Upper lobe of right lung (tissue), 1 donor: ENCODE data around the gene ZNF385D. TPM values are rescaled to one million over a fixed set of nuclear protein-coding genes. Genes with fewer than 3 reads are reported as not detected.

Experiments
- ATAC-seq: fragments of 200-7000 bp; cut with Tn5 transposase; one replicate; pipeline ENCODE4 v1.9.1; 2020; ENCODE audit warnings: mild to moderate bottlenecking, moderate library complexity
- DNase-seq: peaks from one replicate; pipeline ENCODE4 v3.0.0-alpha.2; 2020
- H3K27ac ChIP-seq: fragments of 200-600 bp; one replicate; pipeline ENCODE4 v1.8.0; 2022
- H3K27me3 ChIP-seq: fragments of 200-600 bp; one replicate; pipeline ENCODE4 v1.8.0; 2022; ENCODE audit warnings: mild to moderate bottlenecking
- H3K36me3 ChIP-seq: fragments of 200-600 bp; one replicate; pipeline ENCODE4 v1.8.0; 2022
- H3K4me1 ChIP-seq: fragments of 200-600 bp; one replicate; pipeline ENCODE4 v1.8.0; 2022
- H3K4me3 ChIP-seq: fragments of 200-600 bp; one replicate; pipeline ENCODE4 v1.8.0; 2022; ENCODE audit warnings: mild to moderate bottlenecking
- H3K9me3 ChIP-seq: fragments of 200-600 bp; one replicate; pipeline ENCODE4 v1.8.0; 2022
- CTCF ChIP-seq: fragments of 200-600 bp; IDR thresholded peaks from one replicate; pipeline ENCODE4 v1.8.0; 2022; ENCODE audit warnings: antibody characterized with exemption
- intact Hi-C: fragments of 100-400 bp; cut with DNase I; formaldehyde crosslinking; loops from one replicate; pipeline ENCODE4 v1.11.0; 2022
- total RNA-seq: library from RNA; stranded (reverse); fragmentation: NEBNext Ultra II Directional; extraction: Animal tissue kit (Norgen Biotek cat#: 25700); gene quantifications from one replicate; pipeline ENCODE4 v1.2.1, GENCODE V29; 2021
- donor health status: DM: no; HTN: yes; CAD: no; lungs with severe emphysema.

ZNF385D gene
- total RNA-seq, 1 donor from 2014 or later, result 9.4 TPM

- no peak for DNase-seq
Observed at GRCh38 chr3:21738283-21738682, 12.7 kb downstream of the ZNF385D start.

DNA sequence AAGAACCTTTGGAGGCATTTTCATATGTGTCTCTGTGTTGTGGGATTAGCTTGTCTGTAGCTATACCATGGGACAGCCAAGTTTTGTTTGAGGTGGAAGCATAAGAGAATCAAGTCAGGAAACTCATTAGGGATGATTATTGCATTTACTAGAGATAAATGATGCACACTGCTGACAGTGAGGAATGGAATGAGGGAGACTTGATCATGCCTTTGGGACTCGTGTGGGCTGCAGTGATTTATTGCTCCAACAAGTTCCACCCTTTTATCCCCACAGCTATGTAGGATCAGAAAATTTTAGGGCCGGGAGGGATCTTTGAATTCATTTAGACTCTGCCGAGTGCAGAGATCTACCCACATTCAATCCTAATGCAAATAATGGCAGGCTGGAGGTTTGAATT, 16.3 kb downstream of the ZNF385D start:
- Histone ChIP-seq H3K27me3 (no peaks in the 10 kb centered on the region), H3K27ac (no peak overlapping the region), H3K4me1 (no peaks in the 10 kb centered on the region), H3K36me3 (no peaks in the 10 kb centered on the region), H3K4me3 (no peak overlapping the region), H3K9me3 (no peaks in the 10 kb centered on the region)
- ATAC-seq, result no peak
- no peak for DNase-seq
- no peak for TF ChIP-seq CTCF
- intact Hi-C loops, result no loop called here

More at GRCh38 chr3:21738283-21738682, 12.7 kb downstream of the ZNF385D start:
- H3K27ac ChIP-seq, result no peak overlapping the region
- intact Hi-C loops, result no loop called here
- TF ChIP-seq CTCF, result no peak
- H3K9me3 ChIP-seq, result no peaks in the 10 kb centered on the region
- no peaks in the 10 kb centered on the region for H3K27me3 ChIP-seq
- ATAC-seq, result no peak
- H3K4me1 ChIP-seq, result no peaks in the 10 kb centered on the region
- no peak overlapping the region for H3K4me3 ChIP-seq
- no peaks in the 10 kb centered on the region for H3K36me3 ChIP-seq

GRCh38 chr3:21729888-21730459, 21.0 kb downstream of the ZNF385D start:
- no peak for DNase-seq
- TF ChIP-seq CTCF, result no peak

DNA sequence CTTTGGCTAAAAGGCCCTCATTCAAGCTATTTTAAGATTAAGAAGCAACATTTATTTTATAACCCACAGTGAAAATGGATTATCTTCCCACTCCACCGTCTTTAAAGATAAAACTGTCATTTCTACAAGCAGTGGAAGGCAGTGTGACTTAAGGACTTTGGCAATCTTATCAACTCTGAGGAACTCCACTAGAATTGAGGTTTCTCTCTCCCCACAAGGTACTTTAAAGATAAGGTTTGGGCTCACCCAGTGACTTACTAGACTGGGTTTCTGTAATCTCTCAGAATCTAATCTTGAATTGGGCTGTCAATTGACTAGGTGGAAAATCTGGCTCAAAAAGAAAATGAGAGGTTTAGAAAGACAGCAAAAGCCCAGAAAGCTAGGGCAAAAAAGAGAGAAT, 21.7 kb downstream of the ZNF385D start:
- Histone ChIP-seq H3K27me3 (no peaks in the 10 kb centered on the region), H3K4me1 (no peaks in the 10 kb centered on the region), H3K27ac (no peak overlapping the region), H3K9me3 (no peaks in the 10 kb centered on the region), H3K4me3 (no peak overlapping the region), H3K36me3 (no peaks in the 10 kb centered on the region)
- intact Hi-C loops, result no loop called here
- TF ChIP-seq CTCF, result no peak
- ATAC-seq (no peak), DNase-seq (no peak)

More at GRCh38 chr3:21729888-21730459, 21.0 kb downstream of the ZNF385D start:
- Histone ChIP-seq H3K36me3 (no peaks in the 10 kb centered on the region), H3K9me3 (no peaks in the 10 kb centered on the region), H3K4me3 (no peak overlapping the region), H3K27ac (no peak overlapping the region), H3K4me1 (no peaks in the 10 kb centered on the region), H3K27me3 (no peaks in the 10 kb centered on the region)
- intact Hi-C loops, result no loop called here
- no peak for ATAC-seq

DNA sequence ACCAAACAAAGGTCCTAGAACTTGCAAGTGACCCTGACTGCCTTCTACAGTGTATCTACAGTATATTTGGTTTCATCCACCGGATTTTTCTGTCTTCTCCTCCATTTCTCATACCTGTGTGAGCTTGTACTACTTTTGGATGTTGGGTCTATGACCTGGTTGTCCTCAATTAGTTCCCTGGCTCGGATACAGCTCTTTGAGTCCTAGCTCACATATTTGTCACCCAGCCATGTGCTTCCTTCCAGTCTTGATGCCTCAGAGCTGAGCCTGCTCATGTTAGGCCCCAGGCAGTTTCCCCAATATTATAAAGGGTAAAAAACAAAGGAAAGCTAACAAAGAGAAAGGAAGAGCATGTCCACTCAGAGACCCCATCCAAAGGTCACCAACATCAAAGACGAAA, 28.2 kb downstream of the ZNF385D start:
- ATAC-seq (no peak), DNase-seq (no peak)
- H3K36me3 ChIP-seq, result no peaks in the 10 kb centered on the region
- H3K4me3 ChIP-seq, result no peak overlapping the region
- H3K4me1 ChIP-seq, result no peaks in the 10 kb centered on the region
- H3K9me3 ChIP-seq, result no peaks in the 10 kb centered on the region
- no peaks in the 10 kb centered on the region for H3K27me3 ChIP-seq
- no peak for TF ChIP-seq CTCF
- H3K27ac ChIP-seq, result no peak overlapping the region
- intact Hi-C loops, result no loop called here

DNA sequence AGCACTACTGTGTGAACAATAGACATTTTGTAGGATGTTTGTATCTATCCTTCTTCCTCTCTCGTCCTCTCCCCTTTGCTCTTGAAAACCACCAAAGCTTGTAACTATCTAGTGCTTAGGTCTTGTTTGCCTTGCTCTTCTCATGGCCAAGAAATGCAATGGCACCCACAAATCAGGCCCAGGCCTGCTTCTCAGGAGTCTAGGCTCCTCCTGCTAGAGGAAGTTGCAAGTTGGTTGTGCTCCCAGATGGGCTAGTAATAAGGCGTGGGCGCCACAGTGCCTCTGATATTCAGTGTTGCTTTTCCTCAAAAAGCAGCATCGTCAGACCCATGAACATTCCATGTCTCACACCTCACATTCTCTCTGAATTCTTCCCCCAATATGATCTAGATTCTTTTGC, 28.7 kb downstream of the ZNF385D start:
- no peaks in the 10 kb centered on the region for H3K36me3 ChIP-seq
- no peak for TF ChIP-seq CTCF
- ATAC-seq (no peak), DNase-seq (no peak)
- H3K9me3 ChIP-seq, result no peaks in the 10 kb centered on the region
- no peak overlapping the region for H3K4me3 ChIP-seq
- H3K4me1 ChIP-seq, result no peaks in the 10 kb centered on the region
- no peaks in the 10 kb centered on the region for H3K27me3 ChIP-seq
- H3K27ac ChIP-seq, result no peak overlapping the region
- intact Hi-C loops, result no loop called here
